Smooth muscle cell (in vitro differentiated cells): Measurements from ENCODE around the gene ZCCHC24. TPM values are rescaled to one million over a fixed set of nuclear protein-coding genes. Genes with fewer than 3 reads are reported as not detected.

Experiments used
- DNase-seq: peaks from one replicate; lab custom pipeline; 2025; ENCODE audit not compliant: unreplicated experiment; lab: John Stamatoyannopoulos, UW
- H2AFZ ChIP-seq: fragments of 200-600 bp; sonication (generic); 2 replicates; pipeline ENCODE4 v1.6.0; 2016; ENCODE audit warnings: antibody characterized with exemption, low read depth, mild to moderate bottlenecking
- H3F3A ChIP-seq: fragments of 200-600 bp; sonication (generic); 2 replicates; pipeline ENCODE4 v1.6.0; 2017; ENCODE audit warnings: antibody characterized with exemption, low read depth
- H3K27ac ChIP-seq: fragments of 200-600 bp; sonication (generic); 2 replicates; pipeline ENCODE4 v1.5.1; 2016; ENCODE audit warnings: low read depth, mild to moderate bottlenecking
- H3K27me3 ChIP-seq: fragments of 200-600 bp; sonication (generic); 2 replicates; pipeline ENCODE4 v1.6.1; 2016; ENCODE audit warnings: low read depth, mild to moderate bottlenecking
- H3K36me3 ChIP-seq: fragments of 200-600 bp; sonication (generic); 2 replicates; pipeline ENCODE4 v1.5.1; 2016; ENCODE audit warnings: low read depth
- H3K4me1 ChIP-seq: fragments of 200-600 bp; sonication (generic); 2 replicates; pipeline ENCODE4 v1.5.1; 2016; ENCODE audit warnings: low read depth
- H3K4me2 ChIP-seq: fragments of 200-600 bp; sonication (generic); 2 replicates; pipeline ENCODE4 v1.6.0; 2016; ENCODE audit warnings: mild to moderate bottlenecking
- H3K4me3 ChIP-seq: fragments of 200-600 bp; sonication (generic); 2 replicates; pipeline ENCODE4 v1.5.1; 2016; ENCODE audit warnings: mild to moderate bottlenecking
- H3K79me2 ChIP-seq: fragments of 200-600 bp; sonication (generic); 2 replicates; pipeline ENCODE4 v1.6.0; 2016; ENCODE audit warnings: low read depth, mild to moderate bottlenecking
- H3K9ac ChIP-seq: fragments of 200-600 bp; sonication (generic); 2 replicates; pipeline ENCODE4 v1.6.0; 2016; ENCODE audit warnings: low read depth
- H3K9me3 ChIP-seq: fragments of 200-600 bp; sonication (generic); replicated peaks from 2 replicates; pipeline ENCODE4 v1.5.1; 2016; ENCODE audit warnings: low read depth
- H4K20me1 ChIP-seq: fragments of 200-600 bp; sonication (generic); 2 replicates; pipeline ENCODE4 v1.6.0; 2016; ENCODE audit warnings: low read depth
- WGBS: methylation state at CpG from one replicate; pipeline ENCODE4 v1.1.7; 2016; ENCODE audit warnings: low lambda C conversion rate; 5-methylcytosine and 5-hydroxymethylcytosine counted together
- polyA plus RNA-seq: library from polyadenylated mRNA; unstranded; fragments of >200 nt; fragmentation: Nextera tagmentation; extraction: Ambion mirVana; gene quantifications from 2 replicates; pipeline ENCODE4 v1.2.1, GENCODE V29; 2016
- total RNA-seq: library from RNA; depleted of rRNA; stranded (reverse); fragments of >200 nt; gene quantifications from 2 replicates; pipeline ENCODE4 v1.2.3, GENCODE V29; 2014
- TF ChIP-seq, protein P1 (sequence below): fragments of 200-600 bp; sonication (generic); IDR thresholded peaks from 2 replicates; pipeline ENCODE4 v1.5.1; 2017; ENCODE audit warnings: borderline replicate concordance, mild to moderate bottlenecking, antibody characterized with exemption; ENCODE audit not compliant: insufficient read depth, poor library complexity, severe bottlenecking

The ZCCHC24 gene
- total and polyA plus RNA-seq, 2 experiments from 2014 or later, result 21.9 to 52.1 TPM

DNA sequence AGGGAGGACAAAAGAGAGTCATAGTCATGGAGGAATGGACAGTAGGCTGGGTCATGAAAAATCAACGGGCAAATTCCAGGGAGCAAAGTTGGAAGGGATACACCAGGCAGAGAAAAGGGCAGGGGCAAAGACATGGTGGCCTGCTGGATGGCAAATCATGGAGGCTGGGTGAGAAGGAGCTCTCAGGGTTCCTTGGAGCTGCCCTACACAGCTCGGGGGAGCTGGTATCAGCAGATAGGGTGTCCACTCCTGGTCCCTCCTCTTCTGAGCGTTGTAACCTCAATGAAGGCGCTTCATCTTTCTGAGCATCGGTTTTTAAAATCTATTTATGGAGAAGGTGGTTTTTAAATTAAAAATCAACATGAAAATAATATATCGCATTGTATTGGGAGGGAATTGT, 39.1 kb upstream of the ZCCHC24 start:
- Histone ChIP-seq H3K4me2 (no peak overlapping the region), H3K36me3 (no peaks in the 10 kb centered on the region), H3F3A (peaks cover 16% of the 10 kb centered on the region), H3K27me3 (no peaks in the 10 kb centered on the region), H3K4me1 (peaks cover 16% of the 10 kb centered on the region), H3K27ac (no peak overlapping the region), H4K20me1 (no peaks in the 10 kb centered on the region), H3K79me2 (no peaks in the 10 kb centered on the region), H3K9ac (no peak overlapping the region), H2AFZ (no peak overlapping the region), H3K9me3 (no peaks in the 10 kb centered on the region), H3K4me3 (no peak overlapping the region)
- TF ChIP-seq, protein P1, sequence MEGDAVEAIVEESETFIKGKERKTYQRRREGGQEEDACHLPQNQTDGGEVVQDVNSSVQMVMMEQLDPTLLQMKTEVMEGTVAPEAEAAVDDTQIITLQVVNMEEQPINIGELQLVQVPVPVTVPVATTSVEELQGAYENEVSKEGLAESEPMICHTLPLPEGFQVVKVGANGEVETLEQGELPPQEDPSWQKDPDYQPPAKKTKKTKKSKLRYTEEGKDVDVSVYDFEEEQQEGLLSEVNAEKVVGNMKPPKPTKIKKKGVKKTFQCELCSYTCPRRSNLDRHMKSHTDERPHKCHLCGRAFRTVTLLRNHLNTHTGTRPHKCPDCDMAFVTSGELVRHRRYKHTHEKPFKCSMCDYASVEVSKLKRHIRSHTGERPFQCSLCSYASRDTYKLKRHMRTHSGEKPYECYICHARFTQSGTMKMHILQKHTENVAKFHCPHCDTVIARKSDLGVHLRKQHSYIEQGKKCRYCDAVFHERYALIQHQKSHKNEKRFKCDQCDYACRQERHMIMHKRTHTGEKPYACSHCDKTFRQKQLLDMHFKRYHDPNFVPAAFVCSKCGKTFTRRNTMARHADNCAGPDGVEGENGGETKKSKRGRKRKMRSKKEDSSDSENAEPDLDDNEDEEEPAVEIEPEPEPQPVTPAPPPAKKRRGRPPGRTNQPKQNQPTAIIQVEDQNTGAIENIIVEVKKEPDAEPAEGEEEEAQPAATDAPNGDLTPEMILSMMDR, result no peak
- no peak for DNase-seq
- 97% methylated on average over 6 of the region's 6 CpGs for WGBS

DNA sequence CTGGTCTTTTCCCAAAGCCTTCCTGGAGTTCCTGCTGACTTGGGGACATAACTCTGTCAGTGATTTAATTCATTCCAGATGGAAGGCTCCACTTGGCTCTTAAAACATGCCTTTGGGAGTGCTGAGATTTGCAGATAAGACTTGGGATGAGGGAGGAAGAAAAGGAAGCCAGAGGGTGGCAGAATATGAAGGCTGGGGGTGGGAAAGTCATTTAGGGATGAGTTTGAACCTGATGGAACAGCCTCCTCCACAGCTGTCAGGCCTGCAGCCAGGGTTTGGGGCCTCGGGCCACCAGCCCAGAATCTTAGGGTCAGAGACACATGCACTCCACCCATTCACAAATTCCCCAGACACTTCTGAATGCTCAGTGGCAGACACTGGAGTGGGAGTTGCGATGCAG, 38.5 kb upstream of the ZCCHC24 start:
- H3K9ac ChIP-seq, result no peak overlapping the region
- no peaks in the 10 kb centered on the region for H4K20me1 ChIP-seq
- H3K36me3 ChIP-seq, result no peaks in the 10 kb centered on the region
- peak overlapping the region; percentile 74 for H2AFZ ChIP-seq
- 45% methylated on average over 2 of the region's 2 CpGs for WGBS
- no peak overlapping the region for H3K4me3 ChIP-seq
- H3K27ac ChIP-seq, result peak overlapping the region; percentile 50
- H3K4me2 ChIP-seq, result peak overlapping the region; percentile 37
- H3K9me3 ChIP-seq, result no peaks in the 10 kb centered on the region
- peaks cover 16% of the 10 kb centered on the region for H3K4me1 ChIP-seq
- TF ChIP-seq, protein P1, result no peak
- no peak for DNase-seq
- no peaks in the 10 kb centered on the region for H3K27me3 ChIP-seq
- peaks cover 16% of the 10 kb centered on the region for H3F3A ChIP-seq
- H3K79me2 ChIP-seq, result no peaks in the 10 kb centered on the region

DNA sequence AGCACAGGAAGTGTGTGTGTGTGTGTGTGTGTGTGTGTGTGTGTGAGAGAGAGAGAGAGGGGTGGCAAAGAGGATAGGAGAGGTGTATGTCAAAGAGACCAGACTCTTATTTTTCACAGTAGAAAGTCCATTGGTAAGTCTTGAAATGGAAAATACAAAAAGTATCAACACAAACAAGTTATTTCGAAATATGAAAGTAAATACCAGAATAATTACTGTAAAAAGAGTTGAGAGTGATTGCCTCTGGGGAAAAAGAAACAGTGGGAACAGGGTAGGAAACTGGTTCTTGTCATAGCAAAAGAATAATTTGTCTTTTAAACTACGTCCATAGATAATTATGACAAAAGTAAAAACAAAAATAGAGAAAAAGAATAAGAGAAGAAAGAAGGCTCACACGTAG, 37.9 kb upstream of the ZCCHC24 start:
- no peaks in the 10 kb centered on the region for H3K36me3 ChIP-seq
- no peak overlapping the region for H3K4me3 ChIP-seq
- TF ChIP-seq, protein P1, result no peak
- H3K4me1 ChIP-seq, result peaks cover 16% of the 10 kb centered on the region
- H3K9me3 ChIP-seq, result no peaks in the 10 kb centered on the region
- H2AFZ ChIP-seq, result peak overlapping the region; percentile 74
- peak overlapping the region; percentile 50 for H3K27ac ChIP-seq
- no peak overlapping the region for H3K9ac ChIP-seq
- H3K27me3 ChIP-seq, result no peaks in the 10 kb centered on the region
- 78% methylated on average over 3 of the region's 3 CpGs for WGBS
- peaks cover 16% of the 10 kb centered on the region for H3F3A ChIP-seq
- no peaks in the 10 kb centered on the region for H4K20me1 ChIP-seq
- peak overlapping the region; percentile 37 for H3K4me2 ChIP-seq
- no peak for DNase-seq
- H3K79me2 ChIP-seq, result no peaks in the 10 kb centered on the region

DNA sequence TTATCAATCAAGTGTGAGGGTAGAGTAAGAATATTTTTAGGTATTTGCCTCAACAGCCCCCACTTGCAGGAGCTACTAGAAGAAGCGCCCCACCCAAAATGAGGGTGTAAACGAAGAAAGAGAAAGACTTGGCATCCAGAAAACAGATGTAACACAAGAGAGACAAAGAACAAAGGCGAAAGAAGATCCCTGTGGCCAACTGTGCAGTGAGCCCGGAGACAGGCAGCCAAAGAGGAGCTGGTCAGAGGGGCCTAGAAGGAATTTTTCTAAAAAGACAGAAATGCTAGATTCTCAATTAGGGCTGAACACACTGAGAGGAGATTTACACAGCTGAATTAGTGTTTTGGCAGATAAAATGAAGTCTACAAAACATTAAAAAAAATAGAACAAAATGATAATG, 37.3 kb upstream of the ZCCHC24 start:
- WGBS, result 73% methylated on average over 4 of the region's 4 CpGs
- peak overlapping the region; percentile 50 for H3K27ac ChIP-seq
- peak overlapping the region; percentile 19 for H2AFZ ChIP-seq

More for the DNA sequence above, 37.3 kb upstream of the ZCCHC24 start:
- H3F3A ChIP-seq, result peaks cover 12% of the 10 kb centered on the region
- TF ChIP-seq, protein P1, result no peak
- no peaks in the 10 kb centered on the region for H3K36me3 ChIP-seq
- DNase-seq, result no peak
- H3K79me2 ChIP-seq, result no peaks in the 10 kb centered on the region
- no peak overlapping the region for H3K4me2 ChIP-seq
- H4K20me1 ChIP-seq, result no peaks in the 10 kb centered on the region
- no peaks in the 10 kb centered on the region for H3K9me3 ChIP-seq
- H3K27me3 ChIP-seq, result no peaks in the 10 kb centered on the region
- H3K9ac ChIP-seq, result no peak overlapping the region
- H3K4me1 ChIP-seq, result peaks cover 16% of the 10 kb centered on the region
- H3K4me3 ChIP-seq, result no peak overlapping the region
